Measurements from ENCODE around the gene SGCE. TPM values are rescaled to one million over a fixed set of nuclear protein-coding genes. Genes with fewer than 3 reads are reported as not detected.
A peak's percentile ranks its signal among the peaks of the same experiment; 100 is the strongest.

Gene SGCE
- total RNA-seq, 1 donor from 2014 or later: 39.8 TPM

DNA sequence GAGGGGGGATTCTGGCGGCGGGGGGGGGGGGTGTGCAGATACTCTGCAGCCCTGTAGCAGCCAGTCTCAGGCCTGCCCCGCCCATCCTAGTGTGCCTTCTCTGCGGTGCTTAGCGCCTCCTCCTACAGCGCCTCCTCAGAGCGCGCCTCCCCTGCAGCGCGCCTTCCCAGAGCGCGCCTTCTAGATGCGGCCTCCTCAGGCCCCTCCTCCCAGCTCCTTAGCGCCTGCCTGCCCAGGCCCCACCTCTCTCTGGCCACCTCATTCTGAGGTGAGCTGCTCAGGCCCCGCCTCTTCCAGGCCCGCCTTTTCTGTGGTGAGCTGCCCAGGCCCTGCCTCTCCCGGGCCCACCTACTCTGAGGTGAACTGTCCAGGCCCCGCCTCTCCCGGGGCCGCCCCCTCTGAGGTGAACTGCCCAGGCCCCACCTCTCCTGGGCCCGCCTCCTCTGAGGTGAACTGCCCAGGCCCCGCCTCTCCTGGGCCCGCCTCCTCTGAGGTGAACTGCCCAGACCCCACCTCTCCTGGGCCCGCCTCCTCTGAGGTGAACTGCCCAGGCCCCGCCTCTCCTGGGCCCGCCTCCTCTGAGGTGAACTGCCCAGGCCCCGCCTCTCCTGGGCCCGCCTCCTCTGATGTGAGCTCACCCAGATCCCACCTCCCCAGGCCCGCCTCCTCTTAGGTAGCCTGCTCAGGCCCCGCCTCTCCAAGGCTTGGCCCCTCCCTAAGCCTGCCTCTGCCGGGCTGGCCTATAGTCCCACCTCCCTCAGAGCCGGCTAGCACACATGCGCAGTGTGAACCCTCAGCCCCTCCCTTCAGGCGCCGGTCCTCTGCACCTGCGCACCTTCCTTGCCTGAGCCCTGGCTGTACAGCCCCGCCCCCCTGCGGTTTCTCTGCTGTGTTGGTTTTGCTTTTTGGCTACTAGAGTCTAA is 2.1 kb upstream of the SGCE start:
- peaks cover 6% of the 10 kb centered on the region for H3K4me1 Mint-ChIP-seq (ENCODE audit: unreplicated experiment)
- TF ChIP-seq, protein P1, sequence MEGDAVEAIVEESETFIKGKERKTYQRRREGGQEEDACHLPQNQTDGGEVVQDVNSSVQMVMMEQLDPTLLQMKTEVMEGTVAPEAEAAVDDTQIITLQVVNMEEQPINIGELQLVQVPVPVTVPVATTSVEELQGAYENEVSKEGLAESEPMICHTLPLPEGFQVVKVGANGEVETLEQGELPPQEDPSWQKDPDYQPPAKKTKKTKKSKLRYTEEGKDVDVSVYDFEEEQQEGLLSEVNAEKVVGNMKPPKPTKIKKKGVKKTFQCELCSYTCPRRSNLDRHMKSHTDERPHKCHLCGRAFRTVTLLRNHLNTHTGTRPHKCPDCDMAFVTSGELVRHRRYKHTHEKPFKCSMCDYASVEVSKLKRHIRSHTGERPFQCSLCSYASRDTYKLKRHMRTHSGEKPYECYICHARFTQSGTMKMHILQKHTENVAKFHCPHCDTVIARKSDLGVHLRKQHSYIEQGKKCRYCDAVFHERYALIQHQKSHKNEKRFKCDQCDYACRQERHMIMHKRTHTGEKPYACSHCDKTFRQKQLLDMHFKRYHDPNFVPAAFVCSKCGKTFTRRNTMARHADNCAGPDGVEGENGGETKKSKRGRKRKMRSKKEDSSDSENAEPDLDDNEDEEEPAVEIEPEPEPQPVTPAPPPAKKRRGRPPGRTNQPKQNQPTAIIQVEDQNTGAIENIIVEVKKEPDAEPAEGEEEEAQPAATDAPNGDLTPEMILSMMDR (conservative IDR thresholded peaks at IDR 0.05): no peak
- DNase-seq (ENCODE audit: extremely low spot score, unreplicated experiment): peak; percentile 92
- H3K4me3 Mint-ChIP-seq: peak overlapping the region; percentile 95
- no peaks in the 10 kb centered on the region for H3K27me3 Mint-ChIP-seq
- peak overlapping the region; percentile 83 for H3K27ac Mint-ChIP-seq
- peaks cover 5% of the 10 kb centered on the region for H3K36me3 Mint-ChIP-seq
- H3K9me3 Mint-ChIP-seq: no peaks in the 10 kb centered on the region

DNA sequence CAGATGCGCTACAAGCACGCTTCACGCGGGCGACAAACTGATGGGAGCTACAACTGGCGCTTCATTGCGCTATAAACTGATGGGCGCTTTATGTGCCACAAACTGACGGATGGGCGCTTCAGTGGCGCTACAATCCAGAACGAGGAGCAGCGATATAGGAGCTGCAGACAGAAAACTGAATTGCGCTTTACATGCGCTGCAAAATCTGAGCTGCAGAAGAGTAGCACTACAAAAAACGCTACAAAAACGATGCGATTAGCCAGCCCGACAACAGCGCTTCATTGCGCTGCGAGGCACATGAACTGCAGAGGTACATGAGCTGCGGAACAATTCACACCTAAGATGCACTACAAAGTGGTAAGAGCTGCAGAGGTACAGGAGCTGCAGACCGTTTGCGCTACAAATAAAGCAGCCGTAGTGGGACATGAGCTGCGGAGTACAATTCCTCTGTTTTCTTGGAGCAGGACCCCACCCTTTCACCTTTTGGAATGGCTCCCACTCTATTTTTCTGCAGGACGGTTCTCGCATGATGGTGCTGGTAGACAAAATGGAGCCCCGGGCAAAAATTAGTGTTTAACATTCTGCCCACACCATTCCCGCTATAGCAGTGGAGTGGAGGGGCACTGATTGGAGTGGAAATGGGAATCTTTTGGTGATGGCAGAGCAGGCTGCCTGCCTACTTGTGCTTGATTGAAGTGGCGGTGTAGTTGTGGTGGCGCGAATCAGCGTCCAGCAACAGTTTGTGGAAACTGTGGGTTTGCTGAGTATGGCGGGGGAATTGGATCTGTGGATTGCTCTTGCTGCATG is 1.2 kb upstream of the SGCE start:
- no peak for DNase-seq (ENCODE audit: extremely low spot score, unreplicated experiment)
- Mint-ChIP-seq H3K4me1 (ENCODE audit: unreplicated experiment) (peaks cover 7% of the 10 kb centered on the region), H3K27ac (peak overlapping the region; percentile 83), H3K27me3 (no peaks in the 10 kb centered on the region), H3K9me3 (no peaks in the 10 kb centered on the region), H3K4me3 (peak overlapping the region; percentile 95), H3K36me3 (peaks cover under 1% of the 10 kb centered on the region)
- TF ChIP-seq, protein P1 (conservative IDR thresholded peaks at IDR 0.05): no peak

DNA sequence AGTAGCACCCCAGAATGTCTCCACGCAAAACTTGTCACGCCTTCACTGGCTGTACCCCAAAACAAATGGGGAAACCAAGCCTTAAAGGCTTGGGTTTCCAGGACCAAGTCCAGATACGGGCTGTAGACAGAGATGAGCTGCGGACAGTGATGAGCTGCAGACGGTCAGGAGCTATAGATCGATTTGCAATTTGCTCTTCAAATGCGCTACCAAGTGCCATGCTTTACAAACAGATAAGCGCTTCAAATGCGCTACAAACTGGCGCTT is 658 bp upstream of the SGCE start:
- Mint-ChIP-seq H3K27ac (peak overlapping the region; percentile 83), H3K4me1 (ENCODE audit: unreplicated experiment) (peaks cover 11% of the 10 kb centered on the region), H3K9me3 (no peaks in the 10 kb centered on the region), H3K4me3 (peak overlapping the region; percentile 95), H3K36me3 (no peaks in the 10 kb centered on the region), H3K27me3 (no peaks in the 10 kb centered on the region)
- TF ChIP-seq, protein P1 (conservative IDR thresholded peaks at IDR 0.05): no peak
- no peak for DNase-seq (ENCODE audit: extremely low spot score, unreplicated experiment)

DNA sequence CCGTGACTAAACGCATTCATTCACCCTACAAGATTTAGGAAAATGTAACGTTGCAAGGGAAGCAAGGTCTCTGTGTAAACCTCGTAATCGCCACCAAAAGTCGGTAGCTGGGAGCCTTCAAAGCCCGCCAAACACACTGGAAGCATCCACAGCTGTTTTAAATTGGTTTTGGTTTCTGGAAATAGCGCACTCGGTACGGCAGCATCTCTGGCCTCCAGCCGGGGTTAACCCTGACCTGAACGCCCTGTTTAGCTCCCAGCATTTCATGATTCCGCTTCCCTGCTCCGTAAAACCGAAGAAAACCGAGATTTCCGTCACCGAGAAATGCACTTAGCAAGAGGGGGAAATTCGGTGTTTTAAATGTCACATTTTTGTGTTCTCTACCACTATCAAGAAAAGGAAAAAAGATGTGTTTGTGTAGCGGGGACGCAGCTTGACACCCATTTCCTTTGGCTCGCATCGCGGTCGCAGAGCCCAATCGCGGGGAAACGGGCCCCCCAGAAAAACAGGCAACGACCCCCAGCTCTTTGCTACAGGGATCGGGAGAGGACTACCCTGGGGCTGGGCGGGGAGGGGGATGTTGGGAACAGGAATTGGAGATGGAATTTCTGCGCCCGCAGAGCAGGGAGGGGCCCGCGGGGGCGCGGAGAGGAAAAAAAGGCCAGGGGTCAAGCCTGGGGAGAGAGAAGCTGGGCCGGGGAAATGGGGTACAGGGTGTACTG is 646 bp downstream of the SGCE start:
- peaks cover 23% of the 10 kb centered on the region for H3K4me1 Mint-ChIP-seq (ENCODE audit: unreplicated experiment)
- H3K4me3 Mint-ChIP-seq: peak overlapping the region; percentile 95
- TF ChIP-seq, protein P1 (conservative IDR thresholded peaks at IDR 0.05): no peak
- no peaks in the 10 kb centered on the region for H3K9me3 Mint-ChIP-seq
- no peak for DNase-seq (ENCODE audit: extremely low spot score, unreplicated experiment)
- H3K36me3 Mint-ChIP-seq: no peaks in the 10 kb centered on the region
- peak overlapping the region; percentile 87 for H3K27ac Mint-ChIP-seq
- no peaks in the 10 kb centered on the region for H3K27me3 Mint-ChIP-seq

DNA sequence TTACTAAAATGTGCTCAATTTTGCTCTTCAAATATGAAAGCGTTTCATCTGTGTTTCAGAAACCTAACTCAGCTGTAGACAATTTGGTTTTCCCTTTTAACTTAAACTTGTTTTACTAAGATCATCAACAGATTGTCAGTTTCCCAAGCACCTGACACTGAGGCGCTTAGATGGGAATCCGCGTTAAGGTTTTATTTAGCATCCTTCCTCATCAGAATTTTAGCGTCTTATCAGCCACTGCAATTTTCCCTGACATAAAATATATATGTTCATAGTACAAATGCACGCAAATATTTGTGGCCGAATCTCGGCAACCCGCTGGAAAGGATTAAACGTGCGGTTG is 1.2 kb downstream of the SGCE start:
- Mint-ChIP-seq H3K9me3 (no peaks in the 10 kb centered on the region), H3K27ac (peak overlapping the region; percentile 87), H3K36me3 (no peaks in the 10 kb centered on the region), H3K4me3 (peak overlapping the region; percentile 95), H3K27me3 (no peaks in the 10 kb centered on the region), H3K4me1 (ENCODE audit: unreplicated experiment) (peaks cover 26% of the 10 kb centered on the region)
- DNase-seq (ENCODE audit: extremely low spot score, unreplicated experiment): no peak
- TF ChIP-seq, protein P1 (conservative IDR thresholded peaks at IDR 0.05): no peak
